SK-N-MC (cell line): ENCODE results near the gene EPHA3.

Source experiments
- EZH2 ChIP-seq: fragments of 200-600 bp; sonication (generic); IDR thresholded peaks from one replicate; pipeline ENCODE4 v1.6.1; 2017; ENCODE audit warnings: antibody characterized with exemption
- FOXP2 ChIP-seq: optimal IDR thresholded peaks from 2 replicates; pipeline ENCODE3; 2011; ENCODE audit warnings: mild to moderate bottlenecking, moderate library complexity; ENCODE audit not compliant: insufficient read depth; ENCODE audit errors: extremely low read length, control extremely low read depth
- POLR2AphosphoS5 ChIP-seq: IDR thresholded peaks from 2 replicates; pipeline ENCODE4 v1.6.1; 2012; ENCODE audit warnings: mild to moderate bottlenecking, low read depth, low read length, borderline replicate concordance

DNA sequence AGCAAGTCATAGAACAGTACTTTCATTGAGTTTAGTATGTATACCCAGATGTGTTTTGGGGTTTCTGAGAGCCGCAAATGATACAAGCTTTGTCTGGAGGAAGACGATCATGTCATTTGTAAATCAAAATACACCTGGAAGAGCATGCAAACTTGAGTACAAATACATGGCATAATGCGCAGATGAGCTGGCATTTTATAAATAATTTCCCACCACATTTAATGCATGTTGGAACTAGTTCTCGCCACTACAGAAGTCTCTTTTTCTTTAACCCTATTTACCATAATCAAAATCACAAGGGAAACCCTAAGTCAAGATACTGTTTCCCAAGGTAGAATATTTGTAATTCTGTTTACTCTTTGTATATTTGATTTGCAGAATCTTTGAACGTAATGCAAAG is 318.6 kb downstream of the EPHA3 start:
- no peak for TF ChIP-seq POLR2AphosphoS5
- TF ChIP-seq EZH2: no peak
- no peak for TF ChIP-seq FOXP2
